ENCODE data around the gene TRMT2B. TPM values are rescaled to one million over a fixed set of nuclear protein-coding genes. Genes with fewer than 3 reads are reported as not detected.

The TRMT2B gene
- total RNA-seq, 1 donor from 2014 or later, result 37.9 TPM

DNA sequence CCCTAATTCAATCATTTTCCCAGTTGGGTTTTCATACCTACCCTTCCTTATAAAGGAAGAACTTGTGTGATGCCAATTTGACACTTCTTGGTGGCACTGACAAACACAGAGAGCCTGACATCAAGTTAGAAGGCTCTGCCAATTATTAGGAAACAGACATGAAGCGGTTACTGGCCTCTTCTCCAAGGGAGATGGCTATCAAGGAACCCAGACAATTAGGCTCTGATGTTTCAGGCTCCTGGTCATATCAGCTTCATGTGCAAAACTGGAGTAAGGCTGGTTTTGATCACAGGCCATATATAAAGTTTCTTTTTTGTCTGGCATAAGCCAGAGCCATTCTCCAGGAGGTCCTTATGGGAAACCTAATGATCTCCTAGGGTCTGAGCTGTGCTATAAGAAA is 82.0 kb downstream of the TRMT2B start:
- intact Hi-C loops (cut with micrococcal nuclease), result no loop called here
- no peak overlapping the region for H3K4me3 Mint-ChIP-seq
- H3K27ac Mint-ChIP-seq, result no peak overlapping the region
- H3K36me3 Mint-ChIP-seq (ENCODE audit: low read depth), result peaks cover 5% of the 10 kb centered on the region
- no peaks in the 10 kb centered on the region for H3K27me3 Mint-ChIP-seq
- TF ChIP-seq, protein P1, sequence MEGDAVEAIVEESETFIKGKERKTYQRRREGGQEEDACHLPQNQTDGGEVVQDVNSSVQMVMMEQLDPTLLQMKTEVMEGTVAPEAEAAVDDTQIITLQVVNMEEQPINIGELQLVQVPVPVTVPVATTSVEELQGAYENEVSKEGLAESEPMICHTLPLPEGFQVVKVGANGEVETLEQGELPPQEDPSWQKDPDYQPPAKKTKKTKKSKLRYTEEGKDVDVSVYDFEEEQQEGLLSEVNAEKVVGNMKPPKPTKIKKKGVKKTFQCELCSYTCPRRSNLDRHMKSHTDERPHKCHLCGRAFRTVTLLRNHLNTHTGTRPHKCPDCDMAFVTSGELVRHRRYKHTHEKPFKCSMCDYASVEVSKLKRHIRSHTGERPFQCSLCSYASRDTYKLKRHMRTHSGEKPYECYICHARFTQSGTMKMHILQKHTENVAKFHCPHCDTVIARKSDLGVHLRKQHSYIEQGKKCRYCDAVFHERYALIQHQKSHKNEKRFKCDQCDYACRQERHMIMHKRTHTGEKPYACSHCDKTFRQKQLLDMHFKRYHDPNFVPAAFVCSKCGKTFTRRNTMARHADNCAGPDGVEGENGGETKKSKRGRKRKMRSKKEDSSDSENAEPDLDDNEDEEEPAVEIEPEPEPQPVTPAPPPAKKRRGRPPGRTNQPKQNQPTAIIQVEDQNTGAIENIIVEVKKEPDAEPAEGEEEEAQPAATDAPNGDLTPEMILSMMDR (IDR thresholded peaks at IDR 0.05), result no peak
- H3K4me1 Mint-ChIP-seq, result no peaks in the 10 kb centered on the region
- ATAC-seq (ENCODE audit: low read depth) (no peak), DNase-seq (no peak)
- no peaks in the 10 kb centered on the region for H3K9me3 Mint-ChIP-seq
- ChIA-PET POLR2A (no interaction called here), CTCF (no interaction called here)

DNA sequence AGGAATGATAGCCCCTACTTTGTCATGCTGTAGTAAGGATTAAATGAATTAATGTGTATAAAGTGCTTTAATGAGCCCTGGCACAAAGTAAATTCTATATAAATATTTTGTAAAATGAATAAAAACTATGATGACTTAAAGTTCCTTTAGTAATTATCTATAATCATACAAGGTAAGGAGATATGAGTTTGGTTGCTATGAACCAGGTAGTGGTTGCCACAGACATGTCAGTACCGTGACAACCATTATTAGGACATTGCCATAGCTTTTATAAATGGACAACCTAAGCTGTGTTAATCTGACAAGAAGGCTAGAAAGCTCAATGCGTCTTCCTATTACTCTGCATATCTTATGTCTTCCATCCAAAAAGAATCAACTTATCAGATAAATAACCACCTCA is 82.5 kb downstream of the TRMT2B start, which contains the start of gene ARL13A:
Gene ARL13A (plus strand): TSS at position 301 of the 400 bp plus-strand sequence. CDS start 3,982 bp downstream, outside the sequence.
- Mint-ChIP-seq H3K36me3 (ENCODE audit: low read depth) (peaks cover 5% of the 10 kb centered on the region), H3K27ac (no peak within 1 kb of the TSS), H3K27me3 (no peaks in the 10 kb centered on the region), H3K9me3 (no peaks in the 10 kb centered on the region), H3K4me1 (no peaks in the 10 kb centered on the region), H3K4me3 (no peak within 1 kb of the TSS)
- no peak for DNase-seq
- ChIA-PET CTCF (no interaction called here), POLR2A (no interaction called here)
- intact Hi-C loops (cut with micrococcal nuclease), result no loop called here
- TF ChIP-seq, protein P1 (IDR thresholded peaks at IDR 0.05), result no peak
- ATAC-seq (ENCODE audit: low read depth), result no peak

DNA sequence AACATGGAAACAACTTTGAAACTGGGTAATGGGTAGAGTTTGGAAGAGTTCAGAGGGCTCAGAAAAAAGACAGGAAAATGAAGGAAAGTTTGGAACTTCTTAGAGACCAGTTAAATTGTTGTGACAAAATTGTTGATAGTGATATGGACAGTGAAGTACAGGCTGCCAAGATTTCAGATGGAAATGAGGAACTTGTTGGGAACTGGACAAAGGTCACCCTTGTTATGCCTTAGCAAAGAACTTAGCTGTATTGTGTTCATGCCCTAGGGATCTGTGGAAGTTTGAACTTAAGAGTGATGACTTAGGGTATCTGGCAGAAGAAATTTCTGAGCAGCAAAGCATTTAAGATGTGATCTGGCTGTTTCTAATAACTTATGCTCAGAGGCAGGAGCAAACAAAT is 87.5 kb downstream of the TRMT2B start:
- H3K36me3 Mint-ChIP-seq (ENCODE audit: low read depth), result no peaks in the 10 kb centered on the region
- no peak overlapping the region for H3K4me3 Mint-ChIP-seq
- H3K27ac Mint-ChIP-seq, result no peak overlapping the region
- POLR2A ChIA-PET, result no interaction called here
- no peak for ATAC-seq (ENCODE audit: low read depth)
- no peaks in the 10 kb centered on the region for H3K27me3 Mint-ChIP-seq
- intact Hi-C loops (cut with micrococcal nuclease), result no loop called here
- H3K4me1 Mint-ChIP-seq, result no peaks in the 10 kb centered on the region
- no peaks in the 10 kb centered on the region for H3K9me3 Mint-ChIP-seq
- CTCF ChIA-PET, result no interaction called here
- no peak for DNase-seq
- TF ChIP-seq, protein P1 (IDR thresholded peaks at IDR 0.05), result no peak

DNA sequence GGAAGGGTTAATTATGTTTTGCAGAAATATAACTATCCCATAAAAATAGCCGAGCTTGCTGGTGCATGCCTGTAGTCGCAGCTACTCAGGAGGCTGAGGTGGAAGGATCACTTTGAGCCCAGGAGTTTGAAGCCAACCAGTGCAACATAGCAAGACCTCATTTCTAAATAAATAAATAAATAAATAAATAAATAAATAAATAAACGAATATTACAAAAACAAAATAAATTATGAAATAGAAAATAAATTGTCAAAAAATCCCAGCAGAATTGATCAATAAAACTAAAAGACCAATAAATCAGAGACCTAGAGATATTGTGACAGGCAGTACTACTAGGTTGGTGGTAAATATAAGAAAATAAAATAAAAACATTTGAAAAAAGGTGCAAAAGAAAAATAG is 89.1 kb downstream of the TRMT2B start:
- Mint-ChIP-seq H3K27ac (no peak overlapping the region), H3K9me3 (no peaks in the 10 kb centered on the region), H3K4me3 (no peak overlapping the region), H3K36me3 (ENCODE audit: low read depth) (no peaks in the 10 kb centered on the region), H3K4me1 (no peaks in the 10 kb centered on the region), H3K27me3 (no peaks in the 10 kb centered on the region)
- intact Hi-C loops (cut with micrococcal nuclease), result no loop called here
- ChIA-PET CTCF (no interaction called here), POLR2A (no interaction called here)
- no peak for DNase-seq
- no peak for ATAC-seq (ENCODE audit: low read depth)
- TF ChIP-seq, protein P1 (IDR thresholded peaks at IDR 0.05), result no peak

Other genes with a start within 250 kb of the TRMT2B start
- gene CSTF2, start 231.7 kb downstream of the TRMT2B start, total RNA-seq, result 27.7 TPM in 2 replicates
- gene NOX1, start 177.8 kb downstream of the TRMT2B start, total RNA-seq, result not detected in 2 replicates
- gene XKRX, start 123.2 kb downstream of the TRMT2B start, total RNA-seq, result 2.0 and 2.2 TPM in 2 replicates
- gene ARL13A, start 82.4 kb downstream of the TRMT2B start, total RNA-seq, result not detected in 2 replicates
- gene TMEM35A, start 26.8 kb upstream of the TRMT2B start, total RNA-seq, result not detected in 2 replicates
- 2.6 and 3.1 TPM in 2 replicates for gene CENPI, start 46.1 kb upstream of the TRMT2B start, total RNA-seq
- gene DRP2, start 167.7 kb upstream of the TRMT2B start, total RNA-seq, result 0.07 TPM in 2 replicates
- gene TAF7L, start 239.2 kb upstream of the TRMT2B start, total RNA-seq, result not detected in 2 replicates

All from activated B cell treated with CpG ODN at 0.5 μM for 24 hours (primary cell).